SH-SY5Y (cell line): ENCODE measurements around the gene RASA4B.

Experiments
- GATA2 ChIP-seq: IDR thresholded peaks from 2 replicates; pipeline ENCODE4 v1.6.1; 2011; ENCODE audit warnings: mild to moderate bottlenecking, low read depth, low read length
- GATA3 ChIP-seq: IDR thresholded peaks from 2 replicates; pipeline ENCODE4 v1.6.1; 2011; ENCODE audit warnings: low read depth, mild to moderate bottlenecking, low read length, moderate library complexity

Gene RASA4B

GRCh38 chr7:102449136-102449535 lies 68.4 kb downstream of the RASA4B start:
- no peak for TF ChIP-seq GATA3

DNA sequence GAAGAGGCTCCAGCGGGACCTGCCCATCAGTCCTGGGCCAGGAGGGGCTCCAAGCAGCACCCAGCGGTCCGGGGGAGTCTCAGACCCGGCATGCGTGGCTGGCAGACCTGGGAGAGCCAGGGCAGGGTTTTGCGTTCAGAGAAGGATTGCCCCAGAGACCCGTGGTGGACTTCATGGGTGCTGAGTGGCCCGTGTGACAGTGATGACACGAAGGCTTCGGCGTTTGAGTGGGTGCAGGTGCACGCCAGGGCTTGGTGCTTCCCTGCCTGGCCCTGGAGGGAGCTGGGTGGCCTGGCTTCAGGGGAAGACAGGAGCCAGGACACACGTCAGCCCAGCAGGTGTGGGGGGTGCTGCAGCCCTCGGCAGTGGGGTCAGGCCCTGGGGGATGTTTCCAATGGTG lies 70.3 kb downstream of the RASA4B start:
- TF ChIP-seq GATA2: no peak

DNA sequence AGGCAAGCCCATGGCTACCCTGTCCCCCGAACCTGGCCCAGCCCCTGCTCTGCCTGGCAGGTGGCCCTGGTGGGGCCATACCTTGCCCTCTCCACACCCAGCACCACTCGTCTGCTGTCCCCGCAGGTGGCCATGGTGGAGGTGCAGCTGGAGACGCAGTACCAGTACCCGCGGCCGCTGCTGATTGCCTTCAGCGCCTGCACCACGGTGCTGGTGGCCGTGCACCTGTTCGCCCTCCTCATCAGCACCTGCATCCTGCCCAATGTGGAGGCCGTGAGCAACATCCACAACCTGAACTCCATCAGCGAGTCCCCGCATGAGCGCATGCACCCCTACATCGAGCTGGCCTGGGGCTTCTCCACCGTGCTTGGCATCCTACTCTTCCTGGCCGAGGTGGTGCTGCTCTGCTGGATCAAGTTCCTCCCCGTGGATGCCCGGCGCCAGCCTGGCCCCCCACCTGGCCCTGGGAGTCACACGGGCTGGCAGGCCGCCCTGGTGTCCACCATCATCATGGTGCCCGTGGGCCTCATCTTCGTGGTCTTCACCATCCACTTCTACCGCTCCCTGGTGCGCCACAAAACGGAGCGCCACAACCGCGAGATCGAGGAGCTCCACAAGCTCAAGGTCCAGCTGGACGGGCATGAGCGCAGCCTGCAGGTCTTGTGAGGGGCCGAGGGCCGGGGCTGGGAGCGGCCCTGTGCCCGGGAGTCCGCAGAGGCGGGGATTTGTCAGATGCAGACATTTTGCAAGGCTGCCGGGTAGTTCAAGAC lies 71.0 kb downstream of the RASA4B start:
- TF ChIP-seq GATA2 (no peak), GATA3 (no peak)

DNA sequence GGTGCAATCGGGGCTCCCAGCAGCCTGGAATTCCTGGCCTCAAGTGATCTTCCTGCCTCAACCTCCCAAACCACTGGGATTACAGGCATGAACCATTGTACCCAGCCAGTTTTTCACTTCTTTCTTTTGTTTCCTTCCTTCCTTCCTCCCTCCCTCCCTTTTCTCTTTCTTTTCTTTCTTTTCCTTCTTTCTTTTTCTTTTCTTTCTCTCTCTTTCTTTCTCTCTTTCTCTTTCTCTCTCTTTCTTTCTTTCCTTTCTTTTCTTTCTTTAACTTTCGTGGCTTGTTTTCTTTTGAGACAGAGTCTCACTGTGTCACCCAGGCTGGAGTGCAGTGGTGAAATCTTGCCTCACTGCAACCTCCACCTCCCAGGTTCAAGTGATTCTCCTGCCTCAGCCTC lies 71.9 kb downstream of the RASA4B start:
- TF ChIP-seq GATA2 (no peak), GATA3 (no peak)

DNA sequence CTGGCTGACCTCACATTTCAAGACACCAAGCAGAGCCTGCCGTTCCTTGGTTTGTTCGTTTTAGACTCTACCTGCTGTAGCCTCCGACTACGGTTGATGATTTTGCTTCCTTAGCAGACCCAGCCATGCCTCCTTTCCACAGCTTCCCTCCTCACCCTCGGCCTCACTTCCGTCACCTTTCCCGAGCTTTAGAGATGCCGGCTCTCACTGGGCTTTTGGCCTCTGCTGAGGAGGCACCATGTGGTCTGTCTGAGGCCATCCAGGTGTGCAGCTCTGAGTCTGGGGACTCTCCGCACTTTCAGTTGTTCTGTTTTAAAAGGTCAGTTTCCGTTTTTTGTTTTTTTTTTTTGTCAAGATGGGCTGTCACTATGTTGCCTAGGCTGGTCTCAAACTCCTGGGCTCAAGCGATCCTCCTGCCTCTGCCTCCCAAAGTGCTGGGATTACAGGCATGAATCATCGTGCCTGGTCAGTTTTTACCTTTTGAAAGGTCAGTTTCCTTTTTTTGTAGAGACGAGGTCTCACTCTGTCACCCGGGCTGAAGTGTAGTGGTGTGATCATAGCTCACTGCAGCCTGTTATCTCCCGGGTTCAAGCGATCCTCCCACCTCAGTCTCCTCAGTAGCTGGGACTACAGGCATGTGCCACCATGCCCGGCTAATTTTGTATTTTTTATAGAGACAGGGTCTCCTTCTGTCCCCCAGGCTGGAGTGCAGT lies 72.5 kb downstream of the RASA4B start:
- TF ChIP-seq GATA2 (no peak), GATA3 (no peak)

DNA sequence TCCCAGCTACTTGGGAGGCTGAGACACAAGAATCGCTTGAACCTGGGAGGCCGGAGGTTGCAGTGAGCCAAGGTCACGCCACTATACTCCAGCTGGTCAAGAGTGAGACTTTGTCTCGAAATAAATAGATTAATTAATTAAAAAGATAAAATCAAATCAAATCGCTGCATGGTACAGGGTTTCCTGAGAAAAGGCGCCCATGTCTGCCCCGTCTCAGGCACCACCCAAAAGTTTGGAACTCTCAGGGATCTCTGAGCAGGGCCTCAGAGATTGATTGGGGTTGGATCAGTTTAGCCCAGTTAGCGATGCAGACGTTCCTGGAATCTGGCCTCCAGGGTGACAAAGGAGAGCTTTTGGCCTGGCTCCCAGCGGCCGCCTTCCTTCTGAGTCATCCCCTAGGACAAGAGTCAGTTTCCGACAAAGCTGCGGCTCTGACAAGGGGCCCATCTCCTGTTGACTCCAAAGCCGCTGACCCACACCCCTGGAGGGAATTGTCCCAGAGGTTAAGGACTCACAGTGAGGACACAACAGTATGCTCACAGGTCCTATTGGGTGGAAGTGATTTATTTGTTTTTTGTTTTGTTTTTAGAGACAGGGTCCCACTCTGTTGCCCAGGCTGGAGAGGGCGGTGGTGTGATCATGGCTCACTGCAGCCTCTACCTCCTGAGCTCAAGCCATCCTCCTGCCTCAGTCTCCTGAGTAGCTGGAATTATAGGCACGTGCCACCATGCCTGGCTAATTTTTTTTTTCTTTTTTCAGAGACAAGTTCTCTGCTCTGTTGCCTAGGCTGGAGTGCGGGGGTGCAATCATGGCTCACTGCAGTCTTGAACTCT lies 77.4 kb downstream of the RASA4B start:
- TF ChIP-seq GATA2: no peak
- no peak for TF ChIP-seq GATA3

- no peak for TF ChIP-seq GATA3
- no peak for TF ChIP-seq GATA2
Measured at GRCh38 chr7:102436118-102436517, 81.5 kb downstream of the RASA4B start.

- TF ChIP-seq GATA3 (no peak), GATA2 (no peak)
Measured at GRCh38 chr7:102434039-102434486, 83.5 kb downstream of the RASA4B start.

DNA sequence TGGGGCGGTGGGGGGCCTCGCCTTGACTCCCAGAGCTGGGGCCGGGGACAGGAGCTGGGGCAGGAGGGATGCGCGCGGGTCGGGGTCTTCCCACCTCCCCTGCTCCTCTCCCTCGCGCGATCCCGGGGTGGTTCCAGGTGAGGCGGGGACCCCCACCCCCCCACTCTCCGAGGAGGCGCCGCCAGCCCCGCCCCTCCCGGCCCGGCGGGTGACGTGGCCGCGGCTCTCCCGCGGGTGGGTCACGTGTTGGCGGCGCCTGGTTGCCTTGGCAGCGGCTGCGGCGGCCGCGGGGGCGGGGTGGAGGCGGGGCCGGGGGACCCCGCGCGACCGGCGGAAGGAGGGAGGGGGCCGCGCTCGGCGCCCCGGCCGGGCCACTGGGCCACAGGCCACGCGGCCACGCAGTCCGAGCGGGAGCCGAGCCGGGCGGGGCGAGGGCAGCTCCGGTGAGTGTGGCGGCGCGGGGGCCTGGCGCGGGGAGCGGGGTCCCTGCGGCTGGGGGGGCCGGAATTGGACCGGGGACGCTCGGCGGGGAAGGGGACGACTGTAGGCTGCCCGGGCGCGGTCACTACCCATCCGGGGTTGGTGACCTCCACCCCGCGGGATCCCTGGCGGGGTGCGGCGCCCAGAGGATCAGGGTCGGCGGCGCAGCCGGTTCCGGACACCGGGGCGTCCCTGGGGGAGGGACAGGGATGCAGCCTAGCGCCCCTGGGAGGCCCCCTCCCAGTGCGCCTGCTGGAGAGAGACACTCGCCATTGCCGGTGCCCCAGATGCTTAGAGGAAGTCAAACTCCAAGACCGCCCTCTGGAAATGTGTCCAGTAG lies 84.1 kb downstream of the RASA4B start, which contains the start of gene ORAI2:
Gene ORAI2, plus strand, starts transcription at position 357 of the 820 bp plus-strand sequence. CDS start 5,382 bp downstream, outside the sequence.
- TF ChIP-seq GATA2 (no peak), GATA3 (no peak)
